ENCODE data around the gene MYL2.

The MYL2 gene

DNA sequence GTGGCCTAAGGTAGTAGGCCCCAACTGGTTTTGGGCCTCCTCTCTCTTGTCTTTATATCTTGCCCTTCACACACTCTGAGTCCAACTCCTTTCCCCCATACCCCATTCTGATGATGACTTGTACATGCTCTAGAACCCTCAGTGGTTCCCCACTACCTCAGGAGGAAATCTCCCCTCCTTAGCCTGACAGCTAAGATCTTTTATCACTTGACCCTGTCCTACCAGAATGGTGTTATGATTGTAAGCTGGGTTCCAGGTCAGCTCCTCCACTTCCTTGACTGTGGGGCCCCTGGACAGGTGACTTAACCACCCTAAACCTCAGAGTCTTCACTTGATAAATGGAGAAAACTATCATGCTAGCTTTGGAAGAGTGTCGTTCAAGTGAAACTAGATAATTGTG is 9.4 kb upstream of the MYL2 start:
- no peak overlapping the region for H3K27ac ChIP-seq (ENCODE audit: low read length)
- no peaks in the 10 kb centered on the region for H3K9me3 ChIP-seq (ENCODE audit: insufficient read depth, low read depth, low read length)
- H3K9ac ChIP-seq (ENCODE audit: low read depth, low read length): no peak overlapping the region
- H3K36me3 ChIP-seq (ENCODE audit: insufficient read depth, low read depth, low read length): no peaks in the 10 kb centered on the region
- H3K4me3 ChIP-seq (ENCODE audit: low read length): no peak overlapping the region
- peaks cover 4% of the 10 kb centered on the region; the same call in 1 of the 2 replicates for H3K27me3 ChIP-seq (ENCODE audit: insufficient read depth, low read length)
- H3K4me1 ChIP-seq (ENCODE audit: insufficient read depth, low read length): peaks cover 9% of the 10 kb centered on the region

DNA sequence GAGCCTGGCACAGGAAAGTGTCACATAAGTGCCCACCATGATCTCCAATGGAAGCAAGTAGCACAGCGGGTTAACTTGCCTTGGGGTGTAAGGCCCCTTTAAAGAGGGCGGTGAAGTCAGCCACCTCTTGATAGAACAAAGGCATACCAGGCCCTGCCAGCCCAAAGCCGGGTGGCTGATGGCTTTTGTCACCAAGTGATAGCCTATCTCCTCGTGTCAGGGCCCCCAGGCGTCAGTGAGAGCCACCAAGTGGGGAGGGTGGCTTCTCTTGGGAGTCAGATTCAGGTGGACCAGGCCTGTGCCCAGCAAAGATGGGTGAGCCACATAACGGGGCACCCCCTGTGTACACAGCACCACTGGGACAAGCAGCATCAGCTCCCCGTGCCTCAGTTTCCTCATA is 8.3 kb upstream of the MYL2 start:
- no peak overlapping the region for H3K9ac ChIP-seq (ENCODE audit: low read depth, low read length)
- H3K4me3 ChIP-seq (ENCODE audit: low read length): no peak overlapping the region
- H3K27ac ChIP-seq (ENCODE audit: low read length): no peak overlapping the region
- H3K27me3 ChIP-seq (ENCODE audit: insufficient read depth, low read length): peaks cover 2% of the 10 kb centered on the region; the same call in 1 of the 2 replicates
- H3K9me3 ChIP-seq (ENCODE audit: insufficient read depth, low read depth, low read length): no peaks in the 10 kb centered on the region
- H3K36me3 ChIP-seq (ENCODE audit: insufficient read depth, low read depth, low read length): no peaks in the 10 kb centered on the region
- H3K4me1 ChIP-seq (ENCODE audit: insufficient read depth, low read length): peaks cover 3% of the 10 kb centered on the region; the same call in 1 of the 2 replicates

DNA sequence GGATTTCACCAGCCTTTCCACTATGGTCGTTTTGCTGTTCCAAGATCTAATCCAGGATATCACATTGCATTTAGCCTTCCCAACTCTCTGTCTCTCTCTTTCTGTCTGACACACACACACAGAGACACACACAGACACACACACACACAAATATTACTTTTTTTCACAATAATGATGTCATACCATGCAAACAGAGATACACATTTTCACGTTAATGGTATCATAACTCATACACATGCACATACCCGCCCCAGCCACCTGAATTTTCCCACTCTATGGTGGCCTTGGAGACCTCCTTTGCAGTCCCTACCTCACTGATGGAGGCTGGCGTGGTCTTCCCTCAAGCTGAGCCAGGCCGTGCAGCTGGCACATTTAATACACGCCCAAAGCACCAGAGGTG is 7.2 kb upstream of the MYL2 start:
- Histone ChIP-seq H3K27ac (ENCODE audit: low read length) (no peak overlapping the region), H3K4me3 (ENCODE audit: low read length) (no peak overlapping the region), H3K9me3 (ENCODE audit: insufficient read depth, low read depth, low read length) (no peaks in the 10 kb centered on the region), H3K36me3 (ENCODE audit: insufficient read depth, low read depth, low read length) (no peaks in the 10 kb centered on the region), H3K9ac (ENCODE audit: low read depth, low read length) (no peak overlapping the region), H3K4me1 (ENCODE audit: insufficient read depth, low read length) (peaks cover 2% of the 10 kb centered on the region; the same call in 1 of the 2 replicates), H3K27me3 (ENCODE audit: insufficient read depth, low read length) (no peaks in the 10 kb centered on the region)

DNA sequence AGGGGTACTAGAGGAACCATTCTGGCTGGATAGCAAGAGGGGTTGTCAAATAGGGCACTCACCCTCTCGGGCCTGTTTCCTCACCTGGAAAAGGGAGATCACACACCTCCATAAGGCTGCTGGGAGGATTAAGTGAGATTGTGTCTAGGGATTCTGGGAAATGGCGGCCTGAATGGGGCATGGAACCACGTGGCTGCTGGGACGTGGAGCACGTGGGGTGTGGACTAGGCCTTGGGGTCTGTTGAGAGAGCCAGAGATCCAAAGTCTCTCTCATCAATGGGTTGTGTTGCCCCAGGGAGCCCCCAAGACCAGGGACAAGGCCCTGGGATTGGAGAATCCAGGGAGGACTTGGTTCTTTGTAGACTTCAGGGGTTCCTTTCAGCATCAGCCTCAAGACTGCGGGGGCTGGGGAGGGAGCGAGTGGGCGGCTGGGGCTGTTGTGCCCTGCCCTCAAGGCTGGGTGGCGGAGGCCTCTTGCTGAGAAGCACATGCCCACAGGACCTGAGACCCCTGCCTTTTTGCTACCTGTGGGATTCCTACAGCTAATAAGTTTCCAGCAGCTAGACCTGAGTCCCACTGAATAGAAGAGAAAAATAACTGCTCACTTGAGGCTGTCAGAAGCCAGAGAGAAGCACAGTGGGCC is 3.4 kb upstream of the MYL2 start:
- H3K9me3 ChIP-seq (ENCODE audit: insufficient read depth, low read depth, low read length): no peaks in the 10 kb centered on the region
- no peak overlapping the region for H3K4me3 ChIP-seq (ENCODE audit: low read length)
- H3K36me3 ChIP-seq (ENCODE audit: insufficient read depth, low read depth, low read length): no peaks in the 10 kb centered on the region
- peaks cover 10% of the 10 kb centered on the region for H3K4me1 ChIP-seq (ENCODE audit: insufficient read depth, low read length)
- no peak overlapping the region for H3K27ac ChIP-seq (ENCODE audit: low read length)
- no peaks in the 10 kb centered on the region for H3K27me3 ChIP-seq (ENCODE audit: insufficient read depth, low read length)
- H3K9ac ChIP-seq (ENCODE audit: low read depth, low read length): no peak overlapping the region

DNA sequence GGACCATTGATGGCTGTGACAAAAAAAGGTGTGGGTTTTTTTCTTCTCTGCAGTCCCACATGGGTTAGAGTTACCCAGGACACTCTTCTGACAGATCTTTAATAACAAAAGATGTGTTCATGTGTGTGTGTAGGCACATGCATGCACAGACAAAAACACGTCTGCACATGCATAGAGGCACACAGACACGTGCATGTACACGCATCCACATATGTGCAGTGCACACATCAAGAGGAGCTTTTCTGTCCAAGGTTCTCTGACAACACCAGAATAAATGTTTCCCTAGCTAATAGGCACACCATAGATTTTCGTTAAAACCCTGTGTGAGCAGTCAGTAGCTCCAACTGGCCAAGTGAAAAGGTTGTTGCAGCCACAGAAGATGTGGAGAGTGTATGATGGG is 2.8 kb upstream of the MYL2 start:
- H3K9me3 ChIP-seq (ENCODE audit: insufficient read depth, low read depth, low read length): no peaks in the 10 kb centered on the region
- no peaks in the 10 kb centered on the region for H3K27me3 ChIP-seq (ENCODE audit: insufficient read depth, low read length)
- H3K4me3 ChIP-seq (ENCODE audit: low read length): no peak overlapping the region
- no peaks in the 10 kb centered on the region for H3K36me3 ChIP-seq (ENCODE audit: insufficient read depth, low read depth, low read length)
- no peak overlapping the region for H3K9ac ChIP-seq (ENCODE audit: low read depth, low read length)
- no peak overlapping the region for H3K27ac ChIP-seq (ENCODE audit: low read length)
- H3K4me1 ChIP-seq (ENCODE audit: insufficient read depth, low read length): peaks cover 12% of the 10 kb centered on the region

DNA sequence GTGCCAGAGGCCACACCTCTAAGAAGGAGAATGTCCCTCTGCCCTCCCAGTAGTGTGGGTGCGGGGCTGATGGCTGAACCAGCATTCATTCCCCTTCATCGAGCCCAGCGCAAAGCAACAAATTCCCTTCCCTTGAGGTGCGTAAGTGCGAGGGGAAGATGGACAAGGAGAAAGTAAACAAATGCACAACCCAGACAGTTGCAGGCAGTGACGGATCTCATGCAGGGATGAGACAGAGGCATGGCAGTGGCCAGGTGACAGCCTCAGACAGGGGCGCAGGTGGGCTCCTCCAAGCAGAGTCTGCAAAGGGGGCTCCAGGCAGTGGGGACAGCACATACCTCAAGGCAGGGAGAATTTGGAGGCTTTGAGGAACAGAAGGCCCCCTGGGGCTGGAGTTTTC is 2.3 kb upstream of the MYL2 start:
- no peak overlapping the region for H3K4me3 ChIP-seq (ENCODE audit: low read length)
- H3K9ac ChIP-seq (ENCODE audit: low read depth, low read length): no peak overlapping the region
- peaks cover 13% of the 10 kb centered on the region for H3K4me1 ChIP-seq (ENCODE audit: insufficient read depth, low read length)
- no peaks in the 10 kb centered on the region for H3K27me3 ChIP-seq (ENCODE audit: insufficient read depth, low read length)
- H3K9me3 ChIP-seq (ENCODE audit: insufficient read depth, low read depth, low read length): no peaks in the 10 kb centered on the region
- no peak overlapping the region for H3K27ac ChIP-seq (ENCODE audit: low read length)
- H3K36me3 ChIP-seq (ENCODE audit: insufficient read depth, low read depth, low read length): no peaks in the 10 kb centered on the region

DNA sequence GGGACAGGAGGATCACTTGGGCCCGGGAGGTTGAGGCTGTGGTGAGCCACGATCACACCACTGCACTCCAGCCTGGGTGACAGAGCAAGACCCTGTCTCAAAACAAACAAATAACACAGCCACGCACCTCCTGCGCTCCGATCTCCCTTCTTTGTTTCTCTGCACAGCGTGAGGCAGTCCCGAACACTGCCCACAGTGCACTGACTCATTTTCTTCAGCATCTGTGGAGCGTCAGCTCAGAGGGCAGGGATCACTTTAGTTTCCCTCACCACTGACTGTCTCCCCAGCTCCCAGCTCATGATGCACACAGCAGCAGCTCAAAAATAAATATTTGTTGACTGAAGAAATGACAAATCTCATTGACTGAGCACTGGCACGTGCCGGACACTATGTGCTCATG is 883 bp upstream of the MYL2 start:
- Histone ChIP-seq H3K9ac (ENCODE audit: low read depth, low read length) (no peak overlapping the region), H3K9me3 (ENCODE audit: insufficient read depth, low read depth, low read length) (no peaks in the 10 kb centered on the region), H3K27me3 (ENCODE audit: insufficient read depth, low read length) (no peaks in the 10 kb centered on the region), H3K4me1 (ENCODE audit: insufficient read depth, low read length) (peaks cover 13% of the 10 kb centered on the region), H3K36me3 (ENCODE audit: insufficient read depth, low read depth, low read length) (no peaks in the 10 kb centered on the region), H3K27ac (ENCODE audit: low read length) (no peak overlapping the region), H3K4me3 (ENCODE audit: low read length) (no peak overlapping the region)

DNA sequence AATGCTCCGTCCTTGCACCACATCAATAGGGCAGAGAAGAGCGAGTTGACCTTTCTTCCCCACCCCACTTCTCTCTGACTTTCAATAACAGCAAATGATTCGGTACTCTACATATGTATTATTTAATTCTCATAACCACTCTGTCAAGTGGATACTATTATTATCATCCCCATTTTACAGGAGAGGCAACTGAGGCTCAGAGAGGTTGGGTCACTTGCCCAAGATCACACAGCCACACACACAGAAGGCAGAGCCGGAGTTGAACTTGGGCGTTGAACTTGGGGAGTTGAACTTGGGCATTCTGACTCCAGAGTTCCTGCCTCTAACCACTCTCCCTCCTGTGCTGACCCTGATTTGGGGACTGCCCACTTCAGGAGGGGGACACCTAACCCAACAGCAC is 659 bp downstream of the MYL2 start:
- Histone ChIP-seq H3K27ac (ENCODE audit: low read length) (no peak overlapping the region), H3K9me3 (ENCODE audit: insufficient read depth, low read depth, low read length) (no peaks in the 10 kb centered on the region), H3K36me3 (ENCODE audit: insufficient read depth, low read depth, low read length) (no peaks in the 10 kb centered on the region), H3K9ac (ENCODE audit: low read depth, low read length) (no peak overlapping the region), H3K4me1 (ENCODE audit: insufficient read depth, low read length) (peaks cover 13% of the 10 kb centered on the region), H3K27me3 (ENCODE audit: insufficient read depth, low read length) (no peaks in the 10 kb centered on the region), H3K4me3 (ENCODE audit: low read length) (no peak overlapping the region)

DNA sequence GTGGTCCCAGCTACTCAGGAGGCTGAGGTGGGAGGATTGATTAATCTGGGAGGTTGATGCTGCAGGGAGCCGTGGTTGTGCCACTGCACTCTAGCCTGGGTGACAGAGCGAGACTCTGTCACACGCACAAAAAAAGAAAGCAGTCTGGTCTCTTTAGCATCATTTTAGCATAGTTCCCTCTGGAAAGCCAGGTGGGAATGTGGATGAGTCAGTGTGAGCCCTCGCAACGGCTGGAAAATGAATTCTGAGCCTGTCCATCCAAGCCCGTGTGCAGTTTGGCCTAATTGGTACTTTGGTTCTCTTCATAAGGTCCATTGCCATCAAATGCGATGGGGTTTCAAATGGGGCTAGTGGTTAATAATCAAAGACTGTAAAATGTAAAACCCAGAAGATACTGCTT is 2.4 kb downstream of the MYL2 start:
- Histone ChIP-seq H3K4me1 (ENCODE audit: insufficient read depth, low read length) (peaks cover 13% of the 10 kb centered on the region), H3K36me3 (ENCODE audit: insufficient read depth, low read depth, low read length) (no peaks in the 10 kb centered on the region), H3K27me3 (ENCODE audit: insufficient read depth, low read length) (no peaks in the 10 kb centered on the region), H3K4me3 (ENCODE audit: low read length) (no peak overlapping the region), H3K9ac (ENCODE audit: low read depth, low read length) (no peak overlapping the region), H3K27ac (ENCODE audit: low read length) (no peak overlapping the region), H3K9me3 (ENCODE audit: insufficient read depth, low read depth, low read length) (no peaks in the 10 kb centered on the region)

DNA sequence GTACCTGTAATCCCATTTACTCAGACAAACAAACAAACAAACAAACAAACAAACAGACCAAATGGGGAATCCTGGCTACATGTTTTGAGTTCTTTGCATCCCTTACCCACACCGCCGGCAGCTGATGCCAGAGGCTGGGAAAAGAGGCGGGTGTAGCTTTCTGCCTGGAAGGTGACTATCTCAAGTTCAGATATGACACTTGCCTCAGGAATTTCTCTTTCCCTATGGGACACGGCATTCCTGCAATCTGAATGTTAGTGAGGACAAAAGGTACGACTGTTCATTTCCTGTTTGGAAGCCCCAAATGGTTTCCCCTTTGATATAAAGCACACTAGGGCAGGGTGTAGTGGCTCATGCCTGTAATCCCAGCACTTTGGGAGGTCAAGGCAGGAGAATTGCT is 2.9 kb downstream of the MYL2 start:
- no peaks in the 10 kb centered on the region for H3K27me3 ChIP-seq (ENCODE audit: insufficient read depth, low read length)
- no peaks in the 10 kb centered on the region for H3K36me3 ChIP-seq (ENCODE audit: insufficient read depth, low read depth, low read length)
- no peak overlapping the region for H3K4me3 ChIP-seq (ENCODE audit: low read length)
- no peak overlapping the region for H3K9ac ChIP-seq (ENCODE audit: low read depth, low read length)
- H3K27ac ChIP-seq (ENCODE audit: low read length): no peak overlapping the region
- peaks cover 13% of the 10 kb centered on the region for H3K4me1 ChIP-seq (ENCODE audit: insufficient read depth, low read length)
- H3K9me3 ChIP-seq (ENCODE audit: insufficient read depth, low read depth, low read length): no peaks in the 10 kb centered on the region

DNA sequence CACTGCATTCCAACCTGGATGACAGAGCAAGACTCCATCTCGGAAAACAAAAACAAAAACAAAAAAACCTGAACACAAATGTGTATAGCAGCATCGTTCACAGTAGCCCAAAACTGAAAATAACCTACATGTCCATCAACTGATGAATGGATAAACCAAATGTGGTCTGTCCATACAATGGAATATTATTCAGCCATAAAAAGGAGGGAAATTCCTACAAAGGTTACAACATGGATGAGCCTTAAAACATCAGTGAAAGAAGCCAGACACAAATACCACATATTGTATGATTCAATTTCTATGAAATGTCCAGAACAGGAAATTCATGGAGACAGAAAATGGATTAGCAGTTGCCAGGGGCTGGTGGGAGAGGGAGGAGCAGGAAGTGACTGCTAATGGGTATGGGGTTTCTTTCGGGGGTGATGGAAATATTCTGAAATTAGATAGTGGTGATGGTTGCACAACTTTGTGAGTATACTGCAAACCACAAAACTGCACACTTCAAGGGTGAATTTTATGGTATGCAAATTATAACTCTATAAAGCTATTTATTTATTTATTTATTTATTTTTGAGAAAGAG is 4.0 kb downstream of the MYL2 start:
- Histone ChIP-seq H3K36me3 (ENCODE audit: insufficient read depth, low read depth, low read length) (no peaks in the 10 kb centered on the region), H3K27ac (ENCODE audit: low read length) (no peak overlapping the region), H3K27me3 (ENCODE audit: insufficient read depth, low read length) (no peaks in the 10 kb centered on the region), H3K4me1 (ENCODE audit: insufficient read depth, low read length) (peaks cover 13% of the 10 kb centered on the region), H3K4me3 (ENCODE audit: low read length) (no peak overlapping the region), H3K9ac (ENCODE audit: low read depth, low read length) (no peak overlapping the region), H3K9me3 (ENCODE audit: insufficient read depth, low read depth, low read length) (no peaks in the 10 kb centered on the region)

Data from iPS-20b (cell line).